ENCODE results near the gene FBXO45. TPM values are rescaled to one million over a fixed set of nuclear protein-coding genes. Genes with fewer than 3 reads are reported as not detected.

The FBXO45 gene
- total RNA-seq, 3 donors from 2014 or later (not counting 1 experiment from before 2014, with no cell fraction given): 3.2 to 7.9 (median 7.8) TPM

GRCh38 chr3:196604548-196604947, 36.1 kb downstream of the FBXO45 start:
- 46% methylated on average over 13 of the region's 13 CpGs for WGBS (ENCODE audit: insufficient coverage)
- intact Hi-C loops (cut with micrococcal nuclease): no loop called here
- no peaks in the 10 kb centered on the region for H3K27me3 ChIP-seq (ENCODE audit: control insufficient read depth, insufficient read depth, low read length)
- no peak overlapping the region for H3K4me3 ChIP-seq (ENCODE audit: low read length)
- no peak for ATAC-seq
- H3K9me3 ChIP-seq (ENCODE audit: control insufficient read depth, insufficient read depth, low read length): no peaks in the 10 kb centered on the region
- H3K27ac ChIP-seq (ENCODE audit: low read length): no peak overlapping the region
- peaks cover 4% of the 10 kb centered on the region for H3K4me1 ChIP-seq (ENCODE audit: control insufficient read depth, insufficient read depth, low read length)
- Mint-ChIP-seq H3K4me1 (peaks cover 9 to 10% of the 10 kb centered on the region in 2 donors), H3K27me3 (ENCODE audit: low read depth in 2 of 2) (no peaks in the 10 kb centered on the region), H3K9me3 (no peaks in the 10 kb centered on the region), H3K4me3 (no peak overlapping the region), H3K27ac (no peak overlapping the region), H3K36me3 (no peaks in the 10 kb centered on the region)
- TF ChIP-seq CTCF (IDR thresholded peaks at IDR 0.05): no peak
- peak in 1 of 2 donors; percentile 82 for DNase-seq
- no peaks in the 10 kb centered on the region for H3K36me3 ChIP-seq (ENCODE audit: control insufficient read depth, insufficient read depth, low read length)

GRCh38 chr3:196608693-196609092, 40.2 kb downstream of the FBXO45 start:
- Mint-ChIP-seq H3K4me3 (no peak overlapping the region), H3K27me3 (ENCODE audit: low read depth in 2 of 2) (no peaks in the 10 kb centered on the region), H3K36me3 (no peaks in the 10 kb centered on the region), H3K4me1 (peaks cover 40 to 45% of the 10 kb centered on the region in 2 donors), H3K27ac (peak overlapping the region in 1 of 2 donors; percentile 83), H3K9me3 (no peaks in the 10 kb centered on the region)
- no CpG with 5 or more reads among the region's 2 CpGs for WGBS (ENCODE audit: insufficient coverage)
- Histone ChIP-seq H3K27me3 (ENCODE audit: control insufficient read depth, insufficient read depth, low read length) (no peaks in the 10 kb centered on the region), H3K36me3 (ENCODE audit: control insufficient read depth, insufficient read depth, low read length) (no peaks in the 10 kb centered on the region), H3K27ac (ENCODE audit: low read length) (no peak overlapping the region), H3K4me3 (ENCODE audit: low read length) (no peak overlapping the region), H3K9me3 (ENCODE audit: control insufficient read depth, insufficient read depth, low read length) (no peaks in the 10 kb centered on the region), H3K4me1 (ENCODE audit: control insufficient read depth, insufficient read depth, low read length) (peaks cover 45% of the 10 kb centered on the region)
- intact Hi-C loops (cut with micrococcal nuclease): loop anchor here (1.0 kb wide), 2 partner anchors 24 to 77 kb away; no protein-coding TSS in a partner anchor
- no peak for ATAC-seq
- no peak for TF ChIP-seq CTCF (IDR thresholded peaks at IDR 0.05)
- DNase-seq: no peak

- ATAC-seq (peak; percentile 86 to 96 (median 88)), DNase-seq (peak; percentile 88 to 94)
- H3K9me3 Mint-ChIP-seq: no peaks in the 10 kb centered on the region
- peak overlapping the region; percentile 76 for H3K4me3 Mint-ChIP-seq
- no peak overlapping the region for H3K4me3 ChIP-seq (ENCODE audit: low read length)
- no peaks in the 10 kb centered on the region for H3K36me3 ChIP-seq (ENCODE audit: control insufficient read depth, insufficient read depth, low read length)
- H3K4me1 Mint-ChIP-seq: peaks cover 43 to 45% of the 10 kb centered on the region in 2 donors
- no peaks in the 10 kb centered on the region for H3K36me3 Mint-ChIP-seq
- 3% methylated on average over 4 of the region's 5 CpGs for WGBS (ENCODE audit: insufficient coverage)
- H3K4me1 ChIP-seq (ENCODE audit: control insufficient read depth, insufficient read depth, low read length): peaks cover 47% of the 10 kb centered on the region
- no peaks in the 10 kb centered on the region for H3K9me3 ChIP-seq (ENCODE audit: control insufficient read depth, insufficient read depth, low read length)
- intact Hi-C loops (cut with micrococcal nuclease): loop anchor here (1.0 kb wide), 2 partner anchors 23 to 76 kb away; no protein-coding TSS in a partner anchor
- peak overlapping the region; percentile 83 to 88 for H3K27ac Mint-ChIP-seq
- TF ChIP-seq CTCF (IDR thresholded peaks at IDR 0.05): peak; percentile 99
- H3K27me3 Mint-ChIP-seq (ENCODE audit: low read depth in 2 of 2): no peaks in the 10 kb centered on the region
- H3K27ac ChIP-seq (ENCODE audit: low read length): peak overlapping the region; percentile 50
- H3K27me3 ChIP-seq (ENCODE audit: control insufficient read depth, insufficient read depth, low read length): no peaks in the 10 kb centered on the region
These were observed 40.9 kb downstream of the FBXO45 start for GRCh38 chr3:196609343-196609775.

Data from natural killer cell (primary cell).